Measurements from ENCODE around the gene UNG. TPM values are rescaled to one million over a fixed set of nuclear protein-coding genes. Genes with fewer than 3 reads are reported as not detected.

The UNG gene
- total RNA-seq, 1 donor from 2014 or later = 49.3 TPM

DNA sequence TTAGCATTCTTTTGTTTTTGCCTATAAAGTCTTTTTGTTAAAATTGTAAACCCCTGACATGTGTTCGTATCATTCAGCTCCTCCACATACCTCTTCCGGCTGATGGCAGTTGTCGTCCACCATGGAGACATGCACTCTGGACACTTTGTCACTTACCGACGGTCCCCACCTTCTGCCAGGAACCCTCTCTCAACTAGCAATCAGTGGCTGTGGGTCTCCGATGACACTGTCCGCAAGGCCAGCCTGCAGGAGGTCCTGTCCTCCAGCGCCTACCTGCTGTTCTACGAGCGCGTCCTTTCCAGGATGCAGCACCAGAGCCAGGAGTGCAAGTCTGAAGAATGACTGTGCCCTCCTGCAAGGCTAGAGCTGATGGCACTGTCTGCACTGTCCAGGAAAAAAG lies 11.8 kb upstream of the UNG start:
- TF ChIP-seq CTCF (IDR thresholded peaks at IDR 0.05; ENCODE audit: insufficient read depth, low read length, poor library complexity, severe bottlenecking) = no peak
- Histone ChIP-seq H3K4me3 (ENCODE audit: low read depth, low read length) (no peak overlapping the region), H3K27me3 (ENCODE audit: control insufficient read depth, insufficient read depth, low read length) (no peaks in the 10 kb centered on the region), H3K36me3 (ENCODE audit: control insufficient read depth, insufficient read depth, low read length) (peaks cover 2% of the 10 kb centered on the region)
- DNase-seq (ENCODE audit: low read depth) = no peak

- Histone ChIP-seq H3K27me3 (ENCODE audit: control insufficient read depth, insufficient read depth, low read length) (no peaks in the 10 kb centered on the region), H3K36me3 (ENCODE audit: control insufficient read depth, insufficient read depth, low read length) (peaks cover 2% of the 10 kb centered on the region), H3K4me3 (ENCODE audit: low read depth, low read length) (no peak overlapping the region)
- no peak for DNase-seq (ENCODE audit: low read depth)
- TF ChIP-seq CTCF (IDR thresholded peaks at IDR 0.05; ENCODE audit: insufficient read depth, low read length, poor library complexity, severe bottlenecking) = no peak
These were observed 10.1 kb upstream of the UNG start for GRCh38 chr12:109087250-109087649.

- Histone ChIP-seq H3K36me3 (ENCODE audit: control insufficient read depth, insufficient read depth, low read length) (peaks cover 2% of the 10 kb centered on the region), H3K4me3 (ENCODE audit: low read depth, low read length) (no peak overlapping the region), H3K27me3 (ENCODE audit: control insufficient read depth, insufficient read depth, low read length) (no peaks in the 10 kb centered on the region)
- DNase-seq (ENCODE audit: low read depth) = no peak
- no peak for TF ChIP-seq CTCF (IDR thresholded peaks at IDR 0.05; ENCODE audit: insufficient read depth, low read length, poor library complexity, severe bottlenecking)
These were observed 8.6 kb upstream of the UNG start for GRCh38 chr12:109088818-109089217.

- H3K36me3 ChIP-seq (ENCODE audit: control insufficient read depth, insufficient read depth, low read length) = peaks cover 2% of the 10 kb centered on the region
These were observed 7.7 kb upstream of the UNG start for GRCh38 chr12:109089683-109090082.

DNA sequence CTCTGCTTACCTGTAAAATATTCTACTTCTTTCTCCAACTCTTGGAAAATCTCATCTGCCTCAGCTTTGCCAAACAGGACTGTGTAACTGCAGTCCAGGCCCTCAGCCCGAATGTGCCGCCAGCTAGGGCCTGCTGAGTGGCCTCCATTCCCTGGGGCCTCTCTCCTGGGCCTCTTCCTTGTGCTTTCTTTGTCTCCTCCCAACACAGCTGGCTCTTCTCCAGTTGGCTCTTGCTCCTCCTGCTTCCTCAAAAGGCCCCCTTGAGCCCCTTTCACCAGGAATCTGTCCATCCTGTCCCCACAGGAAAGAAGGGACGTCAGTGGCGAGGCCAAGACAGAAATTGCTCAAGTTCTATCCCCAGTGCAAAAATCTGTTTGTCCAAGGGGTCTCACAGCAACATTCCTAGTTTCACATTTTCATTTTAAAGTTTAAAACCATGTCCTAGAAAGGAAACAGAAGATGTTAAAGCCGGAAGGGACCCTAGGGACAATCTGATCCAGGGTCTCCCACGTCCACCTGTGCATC lies 4.8 kb upstream of the UNG start:
- Histone ChIP-seq H3K27me3 (ENCODE audit: control insufficient read depth, insufficient read depth, low read length) (no peaks in the 10 kb centered on the region), H3K36me3 (ENCODE audit: control insufficient read depth, insufficient read depth, low read length) (no peaks in the 10 kb centered on the region), H3K4me3 (ENCODE audit: low read depth, low read length) (peak overlapping the region; percentile 71)
- DNase-seq (ENCODE audit: low read depth) = no peak
- no peak for TF ChIP-seq CTCF (IDR thresholded peaks at IDR 0.05; ENCODE audit: insufficient read depth, low read length, poor library complexity, severe bottlenecking)

More at GRCh38 chr12:109089683-109090082, 7.7 kb upstream of the UNG start:
- no peaks in the 10 kb centered on the region for H3K27me3 ChIP-seq (ENCODE audit: control insufficient read depth, insufficient read depth, low read length)
- no peak for DNase-seq (ENCODE audit: low read depth)
- no peak for TF ChIP-seq CTCF (IDR thresholded peaks at IDR 0.05; ENCODE audit: insufficient read depth, low read length, poor library complexity, severe bottlenecking)
- no peak overlapping the region for H3K4me3 ChIP-seq (ENCODE audit: low read depth, low read length)

Measured in kidney epithelial cell (primary cell).